Endothelial cell of umbilical vein (primary cell): ENCODE data around the gene CARD11.

Experiments
- CTCF ChIP-seq, 2 donors: IDR thresholded peaks; 1 replicate in 1 of 2; 2 replicates in 1 of 2; pipeline ENCODE4 v1.5.1; 2011; ENCODE audit warnings: low read length in 2 of 2, mild to moderate bottlenecking in 2 of 2, moderate library complexity in 2 of 2, control low read depth in 1 of 2, inconsistent platforms in 1 of 2, low read depth in 1 of 2; ENCODE audit not compliant: insufficient read depth in 1 of 2; ENCODE audit errors: extremely low read depth in 1 of 2
- MAX ChIP-seq: IDR thresholded peaks from 2 replicates; pipeline ENCODE4 v1.6.1; 2011; ENCODE audit not compliant: insufficient read depth, insufficient read length
- MYC ChIP-seq: IDR thresholded peaks from one replicate; pipeline ENCODE4 v1.6.1; 2011; ENCODE audit warnings: mild to moderate bottlenecking, low read depth, low read length
- POLR2A ChIP-seq: IDR thresholded peaks from 2 replicates; pipeline ENCODE4 v1.6.1; 2012; ENCODE audit warnings: low read depth, mild to moderate bottlenecking, control low read depth, low read length
- POLR2AphosphoS5 ChIP-seq: IDR thresholded peaks from 2 replicates; pipeline ENCODE4 v1.6.1; 2012; ENCODE audit warnings: low read depth, mild to moderate bottlenecking, control low read depth, low read length, moderate library complexity; ENCODE audit not compliant: insufficient read depth

GRCh38 chr7:2948749-2949148 is 94.9 kb downstream of the CARD11 start:
- TF ChIP-seq CTCF (IDR thresholded peaks at IDR 0.05; ENCODE audit: extremely low read depth in 1 of 2, insufficient read depth in 1 of 2, low read depth in 1 of 2, low read length in 2 of 2): no peak
- no peak for TF ChIP-seq MYC
- TF ChIP-seq MAX: no peak
- no peak for TF ChIP-seq POLR2A
- no peak for TF ChIP-seq POLR2AphosphoS5
